ENCODE measurements around the gene ALPL. TPM values are rescaled to one million over a fixed set of nuclear protein-coding genes. Genes with fewer than 3 reads are reported as not detected.
A peak's percentile ranks its signal among the peaks of the same experiment; 100 is the strongest.

ALPL gene
- total RNA-seq, 1 experiment from 2014 or later, result 84.8 TPM

DNA sequence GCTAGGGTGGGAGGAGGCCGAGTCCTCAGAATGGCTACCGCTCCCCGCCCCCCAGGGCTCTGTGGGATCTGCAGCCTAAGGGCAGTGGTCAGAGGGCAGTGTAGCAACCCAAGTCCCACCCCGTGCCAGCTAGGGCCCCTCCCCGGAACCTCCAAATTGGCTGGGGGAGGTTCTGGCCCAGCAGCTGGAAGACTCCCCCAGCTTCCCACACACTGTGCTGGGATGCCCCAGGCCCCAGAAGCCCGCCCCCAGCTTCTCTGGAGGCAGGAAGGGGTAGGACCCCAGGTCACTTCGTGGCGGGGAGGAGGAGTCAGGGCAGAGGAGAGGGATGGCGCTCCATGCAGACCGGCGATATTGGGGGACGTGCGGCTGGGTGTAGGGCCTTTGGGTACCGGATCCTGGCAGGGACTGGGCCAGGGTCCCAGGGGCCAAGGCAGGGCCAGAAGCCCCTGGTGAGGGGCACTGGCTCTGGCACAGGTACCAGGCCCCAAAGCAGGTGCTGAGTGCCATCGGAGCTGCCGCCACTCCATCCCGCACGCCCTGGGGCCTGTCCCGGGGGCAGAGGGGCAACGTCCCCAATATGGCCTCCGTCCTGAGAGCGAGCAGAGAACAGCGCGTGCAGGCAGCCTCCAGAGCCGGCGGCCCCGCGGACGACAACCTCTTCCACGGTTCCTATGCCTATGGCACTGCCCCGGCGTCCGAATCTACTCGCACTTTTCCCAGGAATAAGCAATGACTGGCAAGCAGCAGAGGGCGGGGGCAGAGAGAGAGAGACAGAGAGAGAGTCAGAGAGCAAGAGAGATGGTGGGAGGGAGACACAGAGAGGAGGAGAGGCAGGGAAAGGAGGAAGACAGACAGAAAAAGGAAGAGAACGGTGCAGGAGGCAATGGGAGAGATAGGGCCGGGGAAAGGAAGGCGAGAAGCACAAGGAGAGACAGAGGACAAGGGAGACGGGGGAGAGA, 94.2 kb downstream of the ALPL start:
- no CpG with 5 or more reads among the region's 39 CpGs for WGBS (ENCODE audit: extremely low coverage, insufficient read length, low lambda C conversion rate)
- peaks cover 12 to 40% of the 10 kb centered on the region in 2 experiments for H3K4me1 Mint-ChIP-seq

More for the DNA sequence above, 94.2 kb downstream of the ALPL start:
- H2BK15ac ChIP-seq (ENCODE audit: low read depth, low read length), result no peak overlapping the region
- no peaks in the 10 kb centered on the region for H3K79me2 ChIP-seq (ENCODE audit: insufficient read depth, low read length)
- no peak overlapping the region for H3K4ac ChIP-seq (ENCODE audit: low read depth, low read length)
- Mint-ChIP-seq H3K27me3 (ENCODE audit: low read depth) (no peaks in the 10 kb centered on the region; the same call in 1 of the 2 replicates), H3K4me3 (no peak overlapping the region), H3K9me3 (no peaks in the 10 kb centered on the region; a peak in 2 of 5 replicates), H3K36me3 (ENCODE audit: insufficient read depth in 1 of 3, low read depth in 3 of 3) (no peaks in the 10 kb centered on the region), H3K27ac (peak overlapping the region; percentile 18 to 80 (median 34); a peak in 5 of 7 replicates)
- no peak overlapping the region for H3K27ac ChIP-seq (ENCODE audit: insufficient read length, low read depth, low read length)
- no peak overlapping the region for H3K56ac ChIP-seq (ENCODE audit: insufficient read length, low read depth, low read length)
- no peak overlapping the region for H3T11ph ChIP-seq (ENCODE audit: low read length)
- H3K14ac ChIP-seq (ENCODE audit: insufficient read depth, low read length), result peak overlapping the region; percentile 15; the same call in 1 of the 2 replicates
- no peaks in the 10 kb centered on the region for H3K23me2 ChIP-seq (ENCODE audit: insufficient read length, low read depth, low read length, poor library complexity, severe bottlenecking)
- H3K4me1 ChIP-seq (ENCODE audit: insufficient read depth, low read length), result 0 out of 2 replicates have a peak, but pooled peaks cover 2% of the 10 kb centered on the region
- no peak overlapping the region for H2BK120ac ChIP-seq (ENCODE audit: low read depth, low read length, poor library complexity, severe bottlenecking)
- no peak overlapping the region for H2BK20ac ChIP-seq (ENCODE audit: low read depth, low read length, poor library complexity, severe bottlenecking)
- no peak overlapping the region for H2BK5ac ChIP-seq (ENCODE audit: insufficient read length, low read length)
- no peak for DNase-seq
- no peaks in the 10 kb centered on the region for H3K9me3 ChIP-seq (ENCODE audit: control insufficient read depth, low read depth, low read length)
- no peak overlapping the region for H2AFZ ChIP-seq (ENCODE audit: low read length)
- TF ChIP-seq, protein P1, sequence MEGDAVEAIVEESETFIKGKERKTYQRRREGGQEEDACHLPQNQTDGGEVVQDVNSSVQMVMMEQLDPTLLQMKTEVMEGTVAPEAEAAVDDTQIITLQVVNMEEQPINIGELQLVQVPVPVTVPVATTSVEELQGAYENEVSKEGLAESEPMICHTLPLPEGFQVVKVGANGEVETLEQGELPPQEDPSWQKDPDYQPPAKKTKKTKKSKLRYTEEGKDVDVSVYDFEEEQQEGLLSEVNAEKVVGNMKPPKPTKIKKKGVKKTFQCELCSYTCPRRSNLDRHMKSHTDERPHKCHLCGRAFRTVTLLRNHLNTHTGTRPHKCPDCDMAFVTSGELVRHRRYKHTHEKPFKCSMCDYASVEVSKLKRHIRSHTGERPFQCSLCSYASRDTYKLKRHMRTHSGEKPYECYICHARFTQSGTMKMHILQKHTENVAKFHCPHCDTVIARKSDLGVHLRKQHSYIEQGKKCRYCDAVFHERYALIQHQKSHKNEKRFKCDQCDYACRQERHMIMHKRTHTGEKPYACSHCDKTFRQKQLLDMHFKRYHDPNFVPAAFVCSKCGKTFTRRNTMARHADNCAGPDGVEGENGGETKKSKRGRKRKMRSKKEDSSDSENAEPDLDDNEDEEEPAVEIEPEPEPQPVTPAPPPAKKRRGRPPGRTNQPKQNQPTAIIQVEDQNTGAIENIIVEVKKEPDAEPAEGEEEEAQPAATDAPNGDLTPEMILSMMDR (conservative IDR thresholded peaks at IDR 0.05), result no peak
- H3K18ac ChIP-seq (ENCODE audit: insufficient read length, low read depth, low read length), result no peak overlapping the region
- H3K4me2 ChIP-seq (ENCODE audit: insufficient read depth, insufficient read length, low read length), result no peak overlapping the region
- no peak overlapping the region for H3K23ac ChIP-seq (ENCODE audit: insufficient read length, low read depth, low read length)
- no peaks in the 10 kb centered on the region for H3K79me1 ChIP-seq (ENCODE audit: insufficient read depth, low read depth, low read length, poor library complexity, severe bottlenecking)
- H4K8ac ChIP-seq (replicated peaks; ENCODE audit: insufficient read length, low read depth, low read length), result no peak overlapping the region
- H2AK5ac ChIP-seq (ENCODE audit: insufficient read length, low read length), result no peak overlapping the region
- no peak overlapping the region for H2BK12ac ChIP-seq (ENCODE audit: insufficient read length, low read depth, low read length)
- no peaks in the 10 kb centered on the region for H3K27me3 ChIP-seq (ENCODE audit: insufficient read depth, low read length)
- no peaks in the 10 kb centered on the region for H4K20me1 ChIP-seq (ENCODE audit: control insufficient read depth, insufficient read depth, insufficient read length)
- H4K5ac ChIP-seq (ENCODE audit: insufficient read length, low read depth, low read length), result no peak overlapping the region
- H4K91ac ChIP-seq (ENCODE audit: insufficient read length, low read depth, low read length), result no peak overlapping the region
- H3K9ac ChIP-seq (ENCODE audit: extremely low read depth, insufficient read length, low read length), result no peak overlapping the region
